K562 (cell line): Measurements from ENCODE around the gene SP2.

Experiments used
- HNRNPK ChIP-seq: fragments of 200-400 bp; formaldehyde crosslinking; IDR thresholded peaks from one replicate; pipeline ENCODE4 v1.6.1; 2018; ENCODE audit warnings: mild to moderate bottlenecking, low read depth, low read length; ENCODE audit not compliant: poor library complexity, severe bottlenecking
- MTA2 ChIP-seq: fragments of 450-650 bp; IDR thresholded peaks from 2 replicates; pipeline ENCODE4 v1.6.1; 2016; ENCODE audit warnings: low read depth
- SMAD3 ChIP-seq: fragments of 450-650 bp; formaldehyde crosslinking; conservative IDR thresholded peaks from 2 replicates; pipeline ENCODE4 v1.4.0; 2020; ENCODE audit warnings: mild to moderate bottlenecking
- SMARCB1 ChIP-seq: IDR thresholded peaks from 2 replicates; pipeline ENCODE4 v1.6.1; 2011; ENCODE audit warnings: improper control_type of control experiment, low read depth; ENCODE audit not compliant: insufficient read length
- ZNF253 ChIP-seq: fragments of 250-450 bp; sonication (Bioruptor Pico); conservative IDR thresholded peaks from 2 replicates; pipeline ENCODE4 v1.6.1; 2021; ENCODE audit warnings: mild to moderate bottlenecking
- ZSCAN29 ChIP-seq: fragments of 450-650 bp; IDR thresholded peaks from 2 replicates; pipeline ENCODE4 v1.6.1; 2017
- TF ChIP-seq, protein P1 (sequence below): fragments of 250-450 bp; sonication (Bioruptor Pico); IDR thresholded peaks from 2 replicates; pipeline ENCODE4 v1.5.0; 2021

DNA sequence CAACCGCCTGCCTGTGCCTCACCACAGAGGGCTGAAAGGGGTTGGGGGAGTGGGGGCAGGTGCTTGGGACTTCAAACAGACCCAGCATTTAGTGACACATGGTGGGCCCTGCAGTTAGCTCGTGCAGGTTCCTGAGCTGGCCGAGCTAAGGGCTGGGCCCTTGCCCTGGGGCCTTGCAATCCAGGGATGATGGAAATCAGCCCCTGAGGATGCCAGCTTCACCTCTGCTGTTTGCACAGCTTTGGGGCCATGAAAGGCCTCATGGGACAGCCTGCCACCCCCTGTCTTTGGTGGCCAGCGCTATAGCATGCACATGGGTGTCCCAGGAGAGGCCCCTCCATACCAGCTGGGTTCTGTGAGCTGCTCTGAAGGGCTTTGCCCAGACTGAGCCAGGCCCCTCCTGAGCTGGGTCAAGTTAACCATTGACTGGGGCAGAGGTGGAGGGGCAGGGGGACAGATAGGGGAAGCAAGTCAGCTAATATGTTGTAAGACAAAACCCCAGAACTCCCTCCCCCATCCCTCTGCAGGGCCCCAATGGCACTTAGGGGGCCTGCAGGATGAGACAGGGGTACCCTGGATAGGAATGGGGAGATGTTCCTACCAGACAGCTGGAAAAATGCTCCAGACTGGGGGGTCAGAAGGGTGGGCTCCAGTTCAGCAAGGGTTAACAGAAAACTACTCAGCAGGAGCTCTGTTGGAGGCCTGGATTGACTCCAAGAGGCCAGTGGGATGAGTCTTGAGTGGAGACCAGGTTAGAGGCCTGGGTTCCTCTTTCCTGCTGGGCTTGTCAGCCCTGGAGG, 61.0 kb downstream of the SP2 start:
- TF ChIP-seq HNRNPK (no peak), SMARCB1 (no peak), MTA2 (no peak), SMAD3 (CRISPR knock-in tag) (no peak), ZNF253 (no peak), ZSCAN29 (no peak)
- TF ChIP-seq, protein P1, sequence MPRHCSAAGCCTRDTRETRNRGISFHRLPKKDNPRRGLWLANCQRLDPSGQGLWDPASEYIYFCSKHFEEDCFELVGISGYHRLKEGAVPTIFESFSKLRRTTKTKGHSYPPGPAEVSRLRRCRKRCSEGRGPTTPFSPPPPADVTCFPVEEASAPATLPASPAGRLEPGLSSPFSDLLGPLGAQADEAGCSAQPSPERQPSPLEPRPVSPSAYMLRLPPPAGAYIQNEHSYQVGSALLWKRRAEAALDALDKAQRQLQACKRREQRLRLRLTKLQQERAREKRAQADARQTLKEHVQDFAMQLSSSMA, result no peak
